Measurements from ENCODE around the gene APBA2.

- TF ChIP-seq CTCF (IDR thresholded peaks at IDR 0.05; ENCODE audit: low read depth, low read length) (no peak), POLR2A (IDR thresholded peaks at IDR 0.05; ENCODE audit: extremely low read depth, insufficient read length) (no peak), MYC (IDR thresholded peaks at IDR 0.05; ENCODE audit: low read depth, low read length) (no peak)
Measured at GRCh38 chr15:29132735-29133181, 247.0 kb downstream of the APBA2 start.

Data from NB4 (cell line).